ENCODE data around the gene GPHA2.

GRCh38 chr11:64926689-64927088, 9.0 kb downstream of the GPHA2 start:
- no peak for TF ChIP-seq CTCF (IDR thresholded peaks at IDR 0.05; ENCODE audit: poor library complexity, severe bottlenecking)
- TF ChIP-seq REST (IDR thresholded peaks at IDR 0.05; ENCODE audit: borderline replicate concordance) = no peak
- TF ChIP-seq TAF1 (IDR thresholded peaks at IDR 0.05; ENCODE audit: low read depth) = no peak
- no peak for TF ChIP-seq EZH2 (IDR thresholded peaks at IDR 0.05; ENCODE audit: borderline replicate concordance, insufficient read depth, low read length, poor library complexity, severe bottlenecking)
- no peak for TF ChIP-seq RAD21 (conservative IDR thresholded peaks at IDR 0.05)
- TF ChIP-seq POLR2AphosphoS5 (IDR thresholded peaks at IDR 0.05) = no peak
